Measurements from ENCODE around the gene ING1.
A peak's percentile ranks its signal among the peaks of the same experiment; 100 is the strongest.

ING1 gene

DNA sequence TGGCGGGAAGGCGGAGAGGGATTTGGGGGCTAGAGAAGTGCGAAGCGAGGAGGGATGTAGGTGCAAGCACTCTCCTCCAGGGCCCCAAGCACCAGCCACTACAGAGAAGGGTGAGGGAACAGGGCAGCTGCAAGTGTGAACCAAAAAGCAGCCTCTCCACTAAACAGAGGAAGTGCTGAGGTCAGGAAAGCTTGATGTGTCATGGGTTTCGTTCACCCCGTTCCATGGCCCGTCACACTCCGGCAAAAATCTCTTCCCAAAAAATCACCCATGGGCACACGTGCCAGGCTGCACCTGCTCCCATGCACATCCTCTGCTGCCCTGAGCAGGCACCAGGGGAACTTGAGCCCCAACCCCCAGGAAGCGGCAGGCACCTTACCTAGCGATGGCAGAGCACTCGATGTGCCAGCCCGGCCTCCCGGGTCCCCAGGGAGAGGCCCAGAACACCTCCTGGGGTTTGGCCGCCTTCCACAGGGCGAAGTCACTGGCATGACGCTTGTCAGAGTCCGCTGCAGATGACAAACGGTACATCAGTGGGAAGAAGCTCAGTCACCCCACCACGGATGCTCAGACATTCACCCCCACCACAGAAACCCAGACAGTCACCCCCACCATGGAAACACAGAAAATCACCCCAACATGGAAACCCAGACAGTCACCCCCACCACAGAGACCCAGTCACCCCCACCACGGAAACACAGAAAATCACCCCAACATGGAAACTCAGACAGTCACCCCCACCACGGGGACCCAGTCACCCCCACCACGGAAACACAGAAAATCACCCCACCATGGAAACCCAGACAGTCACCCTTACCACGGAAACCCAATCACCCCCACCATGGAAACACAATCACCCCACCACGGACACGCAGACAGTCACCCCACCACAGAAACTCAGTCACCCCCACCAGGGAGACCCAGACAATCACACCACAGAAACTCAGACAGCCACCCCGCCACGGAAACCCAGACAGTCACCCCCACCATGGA is 36.6 kb upstream of the ING1 start:
- H4K20me1 ChIP-seq (ENCODE audit: insufficient read depth, low read length), result 0 out of 2 replicates have a peak, but pooled peaks cover 7% of the 10 kb centered on the region
- H3K79me2 ChIP-seq (ENCODE audit: low read length), result peaks cover 4% of the 10 kb centered on the region; the same call in 1 of the 2 replicates
- H3K4me2 ChIP-seq (ENCODE audit: low read length), result peak overlapping the region; percentile 98
- H3K9ac ChIP-seq (ENCODE audit: low read length), result peak overlapping the region; percentile 70
- TF ChIP-seq EZH2phosphoT487 (IDR thresholded peaks at IDR 0.05; ENCODE audit: low read depth), result no peak
- TF ChIP-seq, protein P1, sequence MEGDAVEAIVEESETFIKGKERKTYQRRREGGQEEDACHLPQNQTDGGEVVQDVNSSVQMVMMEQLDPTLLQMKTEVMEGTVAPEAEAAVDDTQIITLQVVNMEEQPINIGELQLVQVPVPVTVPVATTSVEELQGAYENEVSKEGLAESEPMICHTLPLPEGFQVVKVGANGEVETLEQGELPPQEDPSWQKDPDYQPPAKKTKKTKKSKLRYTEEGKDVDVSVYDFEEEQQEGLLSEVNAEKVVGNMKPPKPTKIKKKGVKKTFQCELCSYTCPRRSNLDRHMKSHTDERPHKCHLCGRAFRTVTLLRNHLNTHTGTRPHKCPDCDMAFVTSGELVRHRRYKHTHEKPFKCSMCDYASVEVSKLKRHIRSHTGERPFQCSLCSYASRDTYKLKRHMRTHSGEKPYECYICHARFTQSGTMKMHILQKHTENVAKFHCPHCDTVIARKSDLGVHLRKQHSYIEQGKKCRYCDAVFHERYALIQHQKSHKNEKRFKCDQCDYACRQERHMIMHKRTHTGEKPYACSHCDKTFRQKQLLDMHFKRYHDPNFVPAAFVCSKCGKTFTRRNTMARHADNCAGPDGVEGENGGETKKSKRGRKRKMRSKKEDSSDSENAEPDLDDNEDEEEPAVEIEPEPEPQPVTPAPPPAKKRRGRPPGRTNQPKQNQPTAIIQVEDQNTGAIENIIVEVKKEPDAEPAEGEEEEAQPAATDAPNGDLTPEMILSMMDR (IDR thresholded peaks at IDR 0.05; ENCODE audit: low read depth, low read length), result no peak
- H3K27ac ChIP-seq (ENCODE audit: low read length), result peak overlapping the region; percentile 93
- H3K4me3 ChIP-seq (ENCODE audit: low read length), result peak overlapping the region; percentile 72
- H3K36me3 ChIP-seq (replicated peaks; ENCODE audit: low read depth, low read length), result peaks cover 23% of the 10 kb centered on the region
- peaks cover 25% of the 10 kb centered on the region for H3K4me1 ChIP-seq (ENCODE audit: low read length)
- H2AFZ ChIP-seq (ENCODE audit: low read depth, low read length), result no peak overlapping the region
- no peaks in the 10 kb centered on the region for H3K9me3 ChIP-seq (ENCODE audit: insufficient read depth, low read length)
- no peaks in the 10 kb centered on the region for H3K27me3 ChIP-seq (ENCODE audit: low read depth, low read length)

DNA sequence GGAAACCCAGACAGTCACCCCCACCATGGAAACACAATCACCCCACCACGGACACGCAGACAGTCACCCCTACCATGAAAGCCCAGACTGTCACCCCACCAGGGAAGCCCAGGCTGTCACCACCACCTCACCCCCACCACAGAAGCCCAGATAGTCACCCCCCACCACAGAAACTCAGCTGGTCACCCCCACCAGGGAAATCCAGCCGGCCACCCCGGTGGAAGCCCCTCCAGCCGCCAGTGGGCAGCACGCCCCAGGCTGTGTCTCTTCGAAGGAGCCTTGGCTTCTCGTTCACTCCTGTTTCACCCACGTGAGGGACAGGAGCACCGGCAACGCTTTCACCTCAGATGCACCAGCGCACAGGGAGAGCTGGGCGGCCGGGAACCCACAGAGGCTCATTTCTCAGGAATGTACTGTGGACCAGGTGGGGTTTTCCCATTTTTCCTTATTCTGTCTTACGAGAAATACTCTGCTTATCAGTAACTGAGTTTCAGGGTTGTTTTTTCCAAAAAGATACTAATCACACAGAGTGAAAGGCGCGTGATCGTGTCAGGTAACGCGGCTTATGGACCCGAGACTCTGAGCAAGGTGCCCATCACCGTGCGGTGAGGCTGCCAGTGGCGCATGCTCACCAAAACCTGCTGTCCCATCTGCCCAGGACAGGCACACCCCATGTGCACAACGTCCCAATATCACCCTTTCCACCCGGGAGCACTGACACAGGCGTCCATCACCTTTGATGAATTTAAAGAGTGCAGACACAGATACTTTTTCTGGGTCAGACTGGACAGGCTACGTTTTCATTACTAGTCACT is 35.6 kb upstream of the ING1 start:
- H3K4me1 ChIP-seq (ENCODE audit: low read length), result peaks cover 25% of the 10 kb centered on the region
- H2AFZ ChIP-seq (ENCODE audit: low read depth, low read length), result no peak overlapping the region
- no peak overlapping the region for H3K4me2 ChIP-seq (ENCODE audit: low read length)
- H3K9me3 ChIP-seq (ENCODE audit: insufficient read depth, low read length), result no peaks in the 10 kb centered on the region
- no peak overlapping the region for H3K9ac ChIP-seq (ENCODE audit: low read length)
- H3K27me3 ChIP-seq (ENCODE audit: low read depth, low read length), result no peaks in the 10 kb centered on the region
- H3K27ac ChIP-seq (ENCODE audit: low read length), result no peak overlapping the region
- H3K4me3 ChIP-seq (ENCODE audit: low read length), result no peak overlapping the region
- no peak for TF ChIP-seq EZH2phosphoT487 (IDR thresholded peaks at IDR 0.05; ENCODE audit: low read depth)
- TF ChIP-seq, protein P1 (IDR thresholded peaks at IDR 0.05; ENCODE audit: low read depth, low read length), result no peak
- H4K20me1 ChIP-seq (ENCODE audit: insufficient read depth, low read length), result 0 out of 2 replicates have a peak, but pooled peaks cover 7% of the 10 kb centered on the region
- H3K79me2 ChIP-seq (ENCODE audit: low read length), result peaks cover 4% of the 10 kb centered on the region; the same call in 1 of the 2 replicates
- H3K36me3 ChIP-seq (replicated peaks; ENCODE audit: low read depth, low read length), result peaks cover 26% of the 10 kb centered on the region

DNA sequence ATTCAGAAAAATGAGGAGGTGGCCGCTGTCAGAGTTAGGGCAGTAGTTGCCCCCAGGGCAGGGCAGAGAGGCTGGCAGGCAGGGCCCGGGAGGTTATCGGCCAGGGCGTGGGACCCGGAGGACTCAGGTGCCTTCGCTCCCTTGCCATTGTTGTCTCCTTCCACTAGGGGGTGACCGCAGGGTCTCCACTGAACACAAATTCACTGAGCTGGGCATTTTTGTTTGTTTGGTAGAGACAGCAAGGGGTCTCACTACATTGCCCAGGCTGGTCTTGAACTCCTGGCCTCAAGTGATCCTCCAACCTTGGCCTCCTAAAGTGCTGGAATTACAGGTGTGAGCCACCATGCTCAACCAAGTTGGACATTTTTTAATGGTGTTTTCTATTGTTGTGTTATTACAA is 32.6 kb upstream of the ING1 start:
- peaks cover 33% of the 10 kb centered on the region for H3K36me3 ChIP-seq (replicated peaks; ENCODE audit: low read depth, low read length)
- no peak overlapping the region for H3K4me3 ChIP-seq (ENCODE audit: low read length)
- H2AFZ ChIP-seq (ENCODE audit: low read depth, low read length), result no peak overlapping the region
- peaks cover 4% of the 10 kb centered on the region; the same call in 1 of the 2 replicates for H3K79me2 ChIP-seq (ENCODE audit: low read length)
- no peaks in the 10 kb centered on the region for H3K27me3 ChIP-seq (ENCODE audit: low read depth, low read length)
- H3K4me1 ChIP-seq (ENCODE audit: low read length), result peaks cover 20% of the 10 kb centered on the region
- H3K27ac ChIP-seq (ENCODE audit: low read length), result no peak overlapping the region
- TF ChIP-seq EZH2phosphoT487 (IDR thresholded peaks at IDR 0.05; ENCODE audit: low read depth), result no peak
- TF ChIP-seq, protein P1 (IDR thresholded peaks at IDR 0.05; ENCODE audit: low read depth, low read length), result peak; percentile 45
- no peaks in the 10 kb centered on the region for H3K9me3 ChIP-seq (ENCODE audit: insufficient read depth, low read length)
- no peak overlapping the region for H3K4me2 ChIP-seq (ENCODE audit: low read length)
- H4K20me1 ChIP-seq (ENCODE audit: insufficient read depth, low read length), result 0 out of 2 replicates have a peak, but pooled peaks cover 7% of the 10 kb centered on the region
- no peak overlapping the region for H3K9ac ChIP-seq (ENCODE audit: low read length)

Data from OCI-LY3 (cell line).